Lung (tissue), 16 donors: Measurements from ENCODE around the gene NCR2. TPM values are rescaled to one million over a fixed set of nuclear protein-coding genes. Genes with fewer than 3 reads are reported as not detected.

ENCODE experiments used
- ATAC-seq: fragments of 200-7000 bp; cut with Tn5 transposase; one replicate; pipeline ENCODE4 v1.9.1; 2020; ENCODE audit warnings: moderate number of reproducible peaks; ENCODE audit not compliant: insufficient read depth, low FRiP score
- DNase-seq, 3 donors: peaks; one replicate each; pipeline ENCODE4 v3.0.0-alpha.2; 2013 to 2017
- H3K27ac ChIP-seq, 2 donors: one replicate each; pipeline ENCODE4 v1.5.1; 2013; ENCODE audit warnings: mild to moderate bottlenecking in 2 of 2, moderate library complexity in 2 of 2, control low read depth in 1 of 2, inconsistent platforms in 1 of 2, low read depth in 1 of 2, low read length in 1 of 2
- H3K27me3 ChIP-seq, 3 donors: one replicate each; pipeline ENCODE4 v1.5.1; 2013; ENCODE audit warnings: low read length in 2 of 3; ENCODE audit not compliant: control insufficient read depth in 3 of 3, insufficient read depth in 3 of 3
- H3K36me3 ChIP-seq, 4 donors: one replicate each; pipeline ENCODE4 v1.5.1; 2013; ENCODE audit warnings: low read length in 4 of 4, mild to moderate bottlenecking in 1 of 4, moderate library complexity in 1 of 4; ENCODE audit not compliant: control insufficient read depth in 4 of 4, insufficient read depth in 4 of 4
- H3K4me1 ChIP-seq, 5 donors: one replicate each; pipeline ENCODE4 v1.5.1; 2013; ENCODE audit warnings: low read length in 5 of 5, mild to moderate bottlenecking in 2 of 5, moderate library complexity in 1 of 5; ENCODE audit not compliant: control insufficient read depth in 5 of 5, insufficient read depth in 5 of 5
- H3K4me3 ChIP-seq: one replicate; pipeline ENCODE4 v1.5.1; 2013; ENCODE audit warnings: mild to moderate bottlenecking, control low read depth, moderate library complexity
- H3K9ac ChIP-seq, 2 donors: one replicate each; pipeline ENCODE4 v1.5.1; 2013; ENCODE audit warnings: low read length in 2 of 2, control low read depth in 1 of 2; ENCODE audit not compliant: insufficient read depth in 1 of 2
- H3K9me3 ChIP-seq, 4 donors: one replicate each; pipeline ENCODE4 v1.5.1; 2013; ENCODE audit warnings: low read length in 3 of 4, mild to moderate bottlenecking in 1 of 4, moderate library complexity in 1 of 4; ENCODE audit not compliant: control insufficient read depth in 4 of 4, insufficient read depth in 3 of 4
- CTCF ChIP-seq: IDR thresholded peaks from 2 replicates; pipeline ENCODE4 v1.5.1; 2012; ENCODE audit warnings: mild to moderate bottlenecking; ENCODE audit errors: control extremely low read depth, extremely low read depth
- whole genome bisulfite sequencing, 2 donors: extraction: QIAGEN DNeasy Blood & Tissue Kit; methylation state at CpG; one replicate each; pipeline ENCODE4 v1.1.7; 2013; 5-methylcytosine and 5-hydroxymethylcytosine counted together
- long read RNA-seq, 5 donors: transcript quantifications; one replicate each; lab custom pipeline, GENCODE V29; 2026
- polyA plus RNA-seq, 2 donors: library from polyadenylated mRNA; stranded (reverse); fragments of 200-250 nt; gene quantifications; one replicate each; pipeline ENCODE4 v1.2.1, GENCODE V29; 2013
- total RNA-seq, 2 donors: library from RNA; depleted of rRNA in 1 of 2; stranded (reverse); fragments of >200 nt in 1 of 2; gene quantifications; one replicate each; pipeline ENCODE4 v1.2.1, GENCODE V29; 2014 to 2021
- donor health status: control.
- donor health status: control.
- donor health status: Bipolar disorder and iron deficiency.
- donor health status: healthy.
- donor health status: DM: yes; HTN: yes; CAD: no.

The NCR2 gene
- total RNA-seq (not detected), polyA plus RNA-seq (not detected)
- long read RNA-seq, donor 1: 0 reads
- long read RNA-seq, donor 2: 0 reads
- long read RNA-seq, donor 3: 0 reads
- long read RNA-seq, donor 4: 0 reads
- long read RNA-seq, donor 5: 0 reads

- ATAC-seq: no peak
- Histone ChIP-seq H3K4me3 (no peak within 1 kb of the TSS), H3K9me3 (no peaks in the 10 kb centered on the region), H3K27me3 (no peaks in the 10 kb centered on the region), H3K4me1 (no peaks in the 10 kb centered on the region), H3K27ac (no peak within 1 kb of the TSS), H3K9ac (no peak within 1 kb of the TSS), H3K36me3 (no peaks in the 10 kb centered on the region)
- TF ChIP-seq CTCF: no peak
- no peak for DNase-seq
- 80 to 88% methylated on average over 5 of the region's 5 CpGs for WGBS, 2 donors
Observed at GRCh38 chr6:41335296-41335695, at the start of gene NCR2. Gene NCR2, plus strand, starts transcription at chr6:41335608. Its CDS starts 269 bp downstream, at chr6:41335877.

GRCh38 chr6:41286544-41287346, 48.7 kb upstream of the NCR2 start, which contains the start of gene TREM1:
Gene TREM1, minus strand, starts transcription at chr6:41286682. Its CDS starts 27 bp downstream, at chr6:41286655.
- 46 to 51% methylated on average over 8 of the region's 8 CpGs for WGBS, 2 donors

GRCh38 chr6:41288030-41288753, 47.2 kb upstream of the NCR2 start:
- Histone ChIP-seq H3K9ac (no peak overlapping the region), H3K4me1 (peaks cover 0 to 8% (median 2%) of the 10 kb centered on the region in 5 donors), H3K27me3 (peaks cover 0 to 2% (median 0%) of the 10 kb centered on the region in 3 donors), H3K27ac (no peak overlapping the region), H3K4me3 (no peak overlapping the region), H3K9me3 (no peaks in the 10 kb centered on the region), H3K36me3 (no peaks in the 10 kb centered on the region)
- 46 to 70% methylated on average over 6 of the region's 6 CpGs for WGBS, 2 donors
- ATAC-seq: peak; percentile 23
- DNase-seq: peak in 2 of 3 donors; percentile 24 to 37
- TF ChIP-seq CTCF: no peak

More at GRCh38 chr6:41286544-41287346, 48.7 kb upstream of the NCR2 start, which contains the start of gene TREM1:
- TF ChIP-seq CTCF: no peak
- Histone ChIP-seq H3K9me3 (no peaks in the 10 kb centered on the region), H3K36me3 (no peaks in the 10 kb centered on the region), H3K27me3 (peaks cover 0 to 2% (median 0%) of the 10 kb centered on the region in 3 donors), H3K9ac (no peak within 1 kb of the TSS), H3K4me1 (peaks cover 0 to 8% (median 2%) of the 10 kb centered on the region in 5 donors), H3K27ac (peak within 1 kb of the TSS in 1 of 2 donors; percentile 76), H3K4me3 (no peak within 1 kb of the TSS)
- ATAC-seq (peak; percentile 64), DNase-seq (peak; percentile 37 to 68 (median 54))
